ENCODE data around the gene GOT1. TPM values are rescaled to one million over a fixed set of nuclear protein-coding genes. Genes with fewer than 3 reads are reported as not detected.

The GOT1 gene
- total RNA-seq, 1 experiment from 2014 or later = 32.6 TPM

- POLR2A ChIA-PET (ENCODE audit: unreplicated experiment) = no interaction called here
- H3K27me3 ChIP-seq (ENCODE audit: low read length) = peaks cover 47% of the 10 kb centered on the region
- no peak for ATAC-seq
- H3K4me2 ChIP-seq (ENCODE audit: low read length) = no peak overlapping the region
- no peak overlapping the region for H2AFZ ChIP-seq (ENCODE audit: low read length)
- H3K9ac ChIP-seq (ENCODE audit: low read length) = no peak overlapping the region
- no peaks in the 10 kb centered on the region for H4K20me1 ChIP-seq (ENCODE audit: low read length)
- intact Hi-C loops (cut with micrococcal nuclease) = no loop called here
- no TSS peak for BruUV-seq (replicated peaks)
- TF ChIP-seq EZH2phosphoT487 (IDR thresholded peaks at IDR 0.05; ENCODE audit: borderline replicate concordance, low read length) (no peak), EZH2 (IDR thresholded peaks at IDR 0.05; ENCODE audit: low read length, unreplicated experiment) (no peak)
- TF ChIP-seq, protein P1, sequence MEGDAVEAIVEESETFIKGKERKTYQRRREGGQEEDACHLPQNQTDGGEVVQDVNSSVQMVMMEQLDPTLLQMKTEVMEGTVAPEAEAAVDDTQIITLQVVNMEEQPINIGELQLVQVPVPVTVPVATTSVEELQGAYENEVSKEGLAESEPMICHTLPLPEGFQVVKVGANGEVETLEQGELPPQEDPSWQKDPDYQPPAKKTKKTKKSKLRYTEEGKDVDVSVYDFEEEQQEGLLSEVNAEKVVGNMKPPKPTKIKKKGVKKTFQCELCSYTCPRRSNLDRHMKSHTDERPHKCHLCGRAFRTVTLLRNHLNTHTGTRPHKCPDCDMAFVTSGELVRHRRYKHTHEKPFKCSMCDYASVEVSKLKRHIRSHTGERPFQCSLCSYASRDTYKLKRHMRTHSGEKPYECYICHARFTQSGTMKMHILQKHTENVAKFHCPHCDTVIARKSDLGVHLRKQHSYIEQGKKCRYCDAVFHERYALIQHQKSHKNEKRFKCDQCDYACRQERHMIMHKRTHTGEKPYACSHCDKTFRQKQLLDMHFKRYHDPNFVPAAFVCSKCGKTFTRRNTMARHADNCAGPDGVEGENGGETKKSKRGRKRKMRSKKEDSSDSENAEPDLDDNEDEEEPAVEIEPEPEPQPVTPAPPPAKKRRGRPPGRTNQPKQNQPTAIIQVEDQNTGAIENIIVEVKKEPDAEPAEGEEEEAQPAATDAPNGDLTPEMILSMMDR (conservative IDR thresholded peaks at IDR 0.05; ENCODE audit: low read depth, low read length) = no peak
- no peaks in the 10 kb centered on the region for H3K36me3 ChIP-seq (ENCODE audit: low read depth, low read length)
- no peaks in the 10 kb centered on the region for H3K79me2 ChIP-seq (ENCODE audit: low read length)
- H3K9me3 ChIP-seq (ENCODE audit: low read length) = no peaks in the 10 kb centered on the region
- DNase-seq = no peak
- CTCF ChIA-PET = no interaction called here
- no peak overlapping the region for H3K27ac ChIP-seq (ENCODE audit: low read length)
- no peaks in the 10 kb centered on the region for H3K9me2 ChIP-seq (replicated peaks; ENCODE audit: low read length)
- no peaks in the 10 kb centered on the region for H3K4me1 ChIP-seq (ENCODE audit: insufficient read depth, low read length)
- H3F3A ChIP-seq (ENCODE audit: low read length, unreplicated experiment) = no peaks in the 10 kb centered on the region
- H3K4me3 ChIP-seq (ENCODE audit: low read length) = no peak overlapping the region
Observed at GRCh38 chr10:99449023-99449422, 18.6 kb upstream of the GOT1 start.

DNA sequence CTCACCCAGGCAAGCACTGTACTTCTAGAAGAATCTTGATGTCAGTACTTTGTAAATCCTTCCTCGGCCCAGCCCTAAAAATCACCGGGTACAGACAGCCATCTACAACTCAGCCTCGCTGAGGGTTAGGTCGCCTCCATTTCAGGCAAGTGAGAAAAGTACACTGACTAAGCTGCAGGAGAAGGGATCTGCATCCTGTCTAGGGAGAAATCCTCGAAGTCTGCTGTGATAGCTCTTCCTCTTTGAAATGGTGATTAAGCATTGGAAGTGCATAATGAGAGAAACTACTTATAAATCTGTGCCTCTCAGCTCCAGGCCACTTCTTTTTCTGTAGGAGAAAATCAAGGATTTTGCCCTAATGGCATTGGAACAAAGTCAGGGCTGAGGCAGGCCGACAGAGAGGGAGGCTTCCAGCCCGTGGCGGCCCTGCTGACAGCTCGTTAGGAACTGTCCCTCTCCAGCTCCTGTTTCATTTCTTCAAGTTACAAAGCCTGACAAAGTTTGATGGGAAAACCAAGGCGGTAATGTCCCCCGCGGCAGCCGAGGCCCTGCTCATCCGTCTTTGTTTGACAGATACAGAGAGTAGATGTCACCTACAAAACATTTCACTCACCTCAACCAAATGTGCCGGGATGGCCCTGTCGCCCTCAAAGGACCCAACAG, 14.1 kb upstream of the GOT1 start:
- no peak for TF ChIP-seq EZH2phosphoT487 (IDR thresholded peaks at IDR 0.05; ENCODE audit: borderline replicate concordance, low read length)
- TF ChIP-seq, protein P1 (conservative IDR thresholded peaks at IDR 0.05; ENCODE audit: low read depth, low read length) = no peak
- no peak for TF ChIP-seq EZH2 (IDR thresholded peaks at IDR 0.05; ENCODE audit: low read length, unreplicated experiment)
- no peaks in the 10 kb centered on the region for H3K9me2 ChIP-seq (replicated peaks; ENCODE audit: low read length)
- no TSS peak for BruUV-seq (replicated peaks)
- POLR2A ChIA-PET (ENCODE audit: unreplicated experiment) = no interaction called here
- H3K4me3 ChIP-seq (ENCODE audit: low read length) = no peak overlapping the region
- no peak overlapping the region for H3K9ac ChIP-seq (ENCODE audit: low read length)
- H3K4me2 ChIP-seq (ENCODE audit: low read length) = no peak overlapping the region
- no peak for ATAC-seq
- H3F3A ChIP-seq (ENCODE audit: low read length, unreplicated experiment) = no peaks in the 10 kb centered on the region
- H3K27ac ChIP-seq (ENCODE audit: low read length) = no peak overlapping the region
- CTCF ChIA-PET = no interaction called here
- DNase-seq = no peak
- no peak overlapping the region for H2AFZ ChIP-seq (ENCODE audit: low read length)
- no peaks in the 10 kb centered on the region for H3K79me2 ChIP-seq (ENCODE audit: low read length)
- H3K9me3 ChIP-seq (ENCODE audit: low read length) = no peaks in the 10 kb centered on the region
- no peaks in the 10 kb centered on the region for H3K4me1 ChIP-seq (ENCODE audit: insufficient read depth, low read length)
- intact Hi-C loops (cut with micrococcal nuclease) = no loop called here
- no peaks in the 10 kb centered on the region for H4K20me1 ChIP-seq (ENCODE audit: low read length)
- H3K36me3 ChIP-seq (ENCODE audit: low read depth, low read length) = no peaks in the 10 kb centered on the region
- H3K27me3 ChIP-seq (ENCODE audit: low read length) = peaks cover 11% of the 10 kb centered on the region; the same call in 1 of the 2 replicates

- POLR2A ChIA-PET (ENCODE audit: unreplicated experiment) = no interaction called here
- H3K79me2 ChIP-seq (ENCODE audit: low read length) = no peaks in the 10 kb centered on the region
Observed at GRCh38 chr10:99443500-99443899, 13.1 kb upstream of the GOT1 start.

More at GRCh38 chr10:99443500-99443899, 13.1 kb upstream of the GOT1 start:
- Histone ChIP-seq H3K9ac (ENCODE audit: low read length) (no peak overlapping the region), H3K36me3 (ENCODE audit: low read depth, low read length) (no peaks in the 10 kb centered on the region), H3K9me2 (replicated peaks; ENCODE audit: low read length) (no peaks in the 10 kb centered on the region), H3K4me2 (ENCODE audit: low read length) (no peak overlapping the region), H3F3A (ENCODE audit: low read length, unreplicated experiment) (no peaks in the 10 kb centered on the region), H3K27ac (ENCODE audit: low read length) (no peak overlapping the region), H4K20me1 (ENCODE audit: low read length) (no peaks in the 10 kb centered on the region), H3K9me3 (ENCODE audit: low read length) (no peaks in the 10 kb centered on the region), H3K27me3 (ENCODE audit: low read length) (peaks cover under 1% of the 10 kb centered on the region; the same call in 1 of the 2 replicates), H2AFZ (ENCODE audit: low read length) (no peak overlapping the region), H3K4me1 (ENCODE audit: insufficient read depth, low read length) (no peaks in the 10 kb centered on the region), H3K4me3 (ENCODE audit: low read length) (no peak overlapping the region)
- intact Hi-C loops (cut with micrococcal nuclease) = no loop called here
- no peak for ATAC-seq
- CTCF ChIA-PET = no interaction called here
- no TSS peak for BruUV-seq (replicated peaks)
- TF ChIP-seq EZH2 (IDR thresholded peaks at IDR 0.05; ENCODE audit: low read length, unreplicated experiment) = no peak
- TF ChIP-seq, protein P1 (conservative IDR thresholded peaks at IDR 0.05; ENCODE audit: low read depth, low read length) = no peak
- TF ChIP-seq EZH2phosphoT487 (IDR thresholded peaks at IDR 0.05; ENCODE audit: borderline replicate concordance, low read length) = no peak
- DNase-seq = no peak
